Measurements from ENCODE around the gene SIPA1L2.

SIPA1L2 gene

DNA sequence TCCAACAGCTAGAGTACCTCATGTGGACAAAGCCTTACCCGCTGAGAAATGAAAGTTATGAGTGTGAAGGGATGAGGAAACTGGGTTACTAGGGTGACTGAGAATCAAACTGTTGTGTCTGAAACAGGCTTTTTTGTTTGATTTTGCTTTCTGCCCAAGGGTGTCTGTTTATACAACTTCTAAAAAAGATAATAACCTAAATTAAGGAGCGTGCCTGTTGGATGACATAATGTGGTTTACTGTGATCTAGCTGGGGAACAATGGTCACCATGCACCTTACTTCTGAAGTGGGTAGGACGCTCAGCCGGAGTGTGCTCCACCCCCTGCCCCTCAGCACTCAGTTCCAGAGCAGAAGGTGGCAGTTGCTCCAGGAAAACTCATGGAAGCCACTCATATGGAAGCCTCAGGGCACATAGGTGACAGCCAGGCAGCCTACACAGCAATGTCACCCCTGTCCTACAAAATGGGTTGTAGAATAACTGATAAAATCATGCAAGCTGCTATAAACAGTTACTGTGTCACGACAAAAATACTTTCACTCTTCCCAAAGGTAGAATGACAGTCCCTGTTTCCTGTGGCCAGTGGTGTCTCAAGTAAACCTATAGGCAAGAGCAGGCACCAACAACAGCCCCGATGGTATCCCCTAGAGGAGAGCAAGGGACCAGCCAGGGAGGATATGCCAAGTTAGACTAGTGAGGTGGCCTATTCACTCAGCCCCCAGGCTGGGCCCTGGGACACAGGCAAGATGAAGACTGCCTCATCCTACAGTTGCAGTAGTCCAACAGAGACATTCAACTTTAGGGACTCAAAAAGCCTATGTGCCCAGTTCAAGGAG is 29.3 kb downstream of the SIPA1L2 start (continued):
- TF ChIP-seq, protein P1, sequence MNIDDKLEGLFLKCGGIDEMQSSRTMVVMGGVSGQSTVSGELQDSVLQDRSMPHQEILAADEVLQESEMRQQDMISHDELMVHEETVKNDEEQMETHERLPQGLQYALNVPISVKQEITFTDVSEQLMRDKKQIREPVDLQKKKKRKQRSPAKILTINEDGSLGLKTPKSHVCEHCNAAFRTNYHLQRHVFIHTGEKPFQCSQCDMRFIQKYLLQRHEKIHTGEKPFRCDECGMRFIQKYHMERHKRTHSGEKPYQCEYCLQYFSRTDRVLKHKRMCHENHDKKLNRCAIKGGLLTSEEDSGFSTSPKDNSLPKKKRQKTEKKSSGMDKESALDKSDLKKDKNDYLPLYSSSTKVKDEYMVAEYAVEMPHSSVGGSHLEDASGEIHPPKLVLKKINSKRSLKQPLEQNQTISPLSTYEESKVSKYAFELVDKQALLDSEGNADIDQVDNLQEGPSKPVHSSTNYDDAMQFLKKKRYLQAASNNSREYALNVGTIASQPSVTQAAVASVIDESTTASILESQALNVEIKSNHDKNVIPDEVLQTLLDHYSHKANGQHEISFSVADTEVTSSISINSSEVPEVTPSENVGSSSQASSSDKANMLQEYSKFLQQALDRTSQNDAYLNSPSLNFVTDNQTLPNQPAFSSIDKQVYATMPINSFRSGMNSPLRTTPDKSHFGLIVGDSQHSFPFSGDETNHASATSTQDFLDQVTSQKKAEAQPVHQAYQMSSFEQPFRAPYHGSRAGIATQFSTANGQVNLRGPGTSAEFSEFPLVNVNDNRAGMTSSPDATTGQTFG (tag by site-specific recombination; IDR thresholded peaks at IDR 0.05; ENCODE audit: borderline replicate concordance) = no peak
- TF ChIP-seq KLF16 (tag by site-specific recombination; IDR thresholded peaks at IDR 0.05) = 0 out of 2 replicates have a peak, but pooled peaks have one; percentile 60
- no peak for TF ChIP-seq ZNF626 (tag by site-specific recombination; IDR thresholded peaks at IDR 0.05)
- TF ChIP-seq ZNF132 (tag by site-specific recombination; IDR thresholded peaks at IDR 0.05; ENCODE audit: borderline replicate concordance) = no peak
- no peak for TF ChIP-seq ZNF157 (tag by site-specific recombination; IDR thresholded peaks at IDR 0.05)
- peak; percentile 64 for TF ChIP-seq ZBTB8A (tag by site-specific recombination; IDR thresholded peaks at IDR 0.05)
- TF ChIP-seq, protein P2, sequence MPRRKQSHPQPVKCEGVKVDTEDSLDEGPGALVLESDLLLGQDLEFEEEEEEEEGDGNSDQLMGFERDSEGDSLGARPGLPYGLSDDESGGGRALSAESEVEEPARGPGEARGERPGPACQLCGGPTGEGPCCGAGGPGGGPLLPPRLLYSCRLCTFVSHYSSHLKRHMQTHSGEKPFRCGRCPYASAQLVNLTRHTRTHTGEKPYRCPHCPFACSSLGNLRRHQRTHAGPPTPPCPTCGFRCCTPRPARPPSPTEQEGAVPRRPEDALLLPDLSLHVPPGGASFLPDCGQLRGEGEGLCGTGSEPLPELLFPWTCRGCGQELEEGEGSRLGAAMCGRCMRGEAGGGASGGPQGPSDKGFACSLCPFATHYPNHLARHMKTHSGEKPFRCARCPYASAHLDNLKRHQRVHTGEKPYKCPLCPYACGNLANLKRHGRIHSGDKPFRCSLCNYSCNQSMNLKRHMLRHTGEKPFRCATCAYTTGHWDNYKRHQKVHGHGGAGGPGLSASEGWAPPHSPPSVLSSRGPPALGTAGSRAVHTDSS (tag by site-specific recombination; IDR thresholded peaks at IDR 0.05) = no peak
- TF ChIP-seq, protein P3, sequence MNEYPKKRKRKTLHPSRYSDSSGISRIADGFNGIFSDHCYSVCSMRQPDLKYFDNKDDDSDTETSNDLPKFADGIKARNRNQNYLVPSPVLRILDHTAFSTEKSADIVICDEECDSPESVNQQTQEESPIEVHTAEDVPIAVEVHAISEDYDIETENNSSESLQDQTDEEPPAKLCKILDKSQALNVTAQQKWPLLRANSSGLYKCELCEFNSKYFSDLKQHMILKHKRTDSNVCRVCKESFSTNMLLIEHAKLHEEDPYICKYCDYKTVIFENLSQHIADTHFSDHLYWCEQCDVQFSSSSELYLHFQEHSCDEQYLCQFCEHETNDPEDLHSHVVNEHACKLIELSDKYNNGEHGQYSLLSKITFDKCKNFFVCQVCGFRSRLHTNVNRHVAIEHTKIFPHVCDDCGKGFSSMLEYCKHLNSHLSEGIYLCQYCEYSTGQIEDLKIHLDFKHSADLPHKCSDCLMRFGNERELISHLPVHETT (tag by site-specific recombination; IDR thresholded peaks at IDR 0.05) = no peak; the same call in 1 of the 2 replicates
- TF ChIP-seq ZBTB21 (tag by site-specific recombination; IDR thresholded peaks at IDR 0.05) = peak; percentile 42; the same call in 1 of the 2 replicates
- TF ChIP-seq ZNF266 (tag by site-specific recombination; IDR thresholded peaks at IDR 0.05; ENCODE audit: low read depth) = no peak
- TF ChIP-seq ZNF433 (tag by site-specific recombination; IDR thresholded peaks at IDR 0.05; ENCODE audit: low read depth) = no peak
- TF ChIP-seq, protein P4, sequence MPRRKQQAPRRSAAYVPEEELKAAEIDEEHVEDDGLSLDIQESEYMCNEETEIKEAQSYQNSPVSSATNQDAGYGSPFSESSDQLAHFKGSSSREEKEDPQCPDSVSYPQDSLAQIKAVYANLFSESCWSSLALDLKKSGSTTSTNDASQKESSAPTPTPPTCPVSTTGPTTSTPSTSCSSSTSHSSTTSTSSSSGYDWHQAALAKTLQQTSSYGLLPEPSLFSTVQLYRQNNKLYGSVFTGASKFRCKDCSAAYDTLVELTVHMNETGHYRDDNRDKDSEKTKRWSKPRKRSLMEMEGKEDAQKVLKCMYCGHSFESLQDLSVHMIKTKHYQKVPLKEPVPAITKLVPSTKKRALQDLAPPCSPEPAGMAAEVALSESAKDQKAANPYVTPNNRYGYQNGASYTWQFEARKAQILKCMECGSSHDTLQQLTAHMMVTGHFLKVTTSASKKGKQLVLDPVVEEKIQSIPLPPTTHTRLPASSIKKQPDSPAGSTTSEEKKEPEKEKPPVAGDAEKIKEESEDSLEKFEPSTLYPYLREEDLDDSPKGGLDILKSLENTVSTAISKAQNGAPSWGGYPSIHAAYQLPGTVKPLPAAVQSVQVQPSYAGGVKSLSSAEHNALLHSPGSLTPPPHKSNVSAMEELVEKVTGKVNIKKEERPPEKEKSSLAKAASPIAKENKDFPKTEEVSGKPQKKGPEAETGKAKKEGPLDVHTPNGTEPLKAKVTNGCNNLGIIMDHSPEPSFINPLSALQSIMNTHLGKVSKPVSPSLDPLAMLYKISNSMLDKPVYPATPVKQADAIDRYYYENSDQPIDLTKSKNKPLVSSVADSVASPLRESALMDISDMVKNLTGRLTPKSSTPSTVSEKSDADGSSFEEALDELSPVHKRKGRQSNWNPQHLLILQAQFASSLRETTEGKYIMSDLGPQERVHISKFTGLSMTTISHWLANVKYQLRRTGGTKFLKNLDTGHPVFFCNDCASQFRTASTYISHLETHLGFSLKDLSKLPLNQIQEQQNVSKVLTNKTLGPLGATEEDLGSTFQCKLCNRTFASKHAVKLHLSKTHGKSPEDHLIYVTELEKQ (tag by site-specific recombination; IDR thresholded peaks at IDR 0.05; ENCODE audit: borderline replicate concordance) = peak; percentile 29; the same call in 1 of the 2 replicates
- peak; percentile 82 for TF ChIP-seq ZIC2 (tag by site-specific recombination; IDR thresholded peaks at IDR 0.05)
- TF ChIP-seq KLF9 (tag by site-specific recombination; IDR thresholded peaks at IDR 0.05; ENCODE audit: low read depth) = no peak
- peak; percentile 71 for TF ChIP-seq ZNF660 (tag by site-specific recombination; IDR thresholded peaks at IDR 0.05)
- TF ChIP-seq GFI1B (tag by site-specific recombination; IDR thresholded peaks at IDR 0.05) = peak; percentile 35; the same call in 1 of the 2 replicates
- no peak for TF ChIP-seq ZNF223 (tag by site-specific recombination; IDR thresholded peaks at IDR 0.05)
- TF ChIP-seq, protein P5, sequence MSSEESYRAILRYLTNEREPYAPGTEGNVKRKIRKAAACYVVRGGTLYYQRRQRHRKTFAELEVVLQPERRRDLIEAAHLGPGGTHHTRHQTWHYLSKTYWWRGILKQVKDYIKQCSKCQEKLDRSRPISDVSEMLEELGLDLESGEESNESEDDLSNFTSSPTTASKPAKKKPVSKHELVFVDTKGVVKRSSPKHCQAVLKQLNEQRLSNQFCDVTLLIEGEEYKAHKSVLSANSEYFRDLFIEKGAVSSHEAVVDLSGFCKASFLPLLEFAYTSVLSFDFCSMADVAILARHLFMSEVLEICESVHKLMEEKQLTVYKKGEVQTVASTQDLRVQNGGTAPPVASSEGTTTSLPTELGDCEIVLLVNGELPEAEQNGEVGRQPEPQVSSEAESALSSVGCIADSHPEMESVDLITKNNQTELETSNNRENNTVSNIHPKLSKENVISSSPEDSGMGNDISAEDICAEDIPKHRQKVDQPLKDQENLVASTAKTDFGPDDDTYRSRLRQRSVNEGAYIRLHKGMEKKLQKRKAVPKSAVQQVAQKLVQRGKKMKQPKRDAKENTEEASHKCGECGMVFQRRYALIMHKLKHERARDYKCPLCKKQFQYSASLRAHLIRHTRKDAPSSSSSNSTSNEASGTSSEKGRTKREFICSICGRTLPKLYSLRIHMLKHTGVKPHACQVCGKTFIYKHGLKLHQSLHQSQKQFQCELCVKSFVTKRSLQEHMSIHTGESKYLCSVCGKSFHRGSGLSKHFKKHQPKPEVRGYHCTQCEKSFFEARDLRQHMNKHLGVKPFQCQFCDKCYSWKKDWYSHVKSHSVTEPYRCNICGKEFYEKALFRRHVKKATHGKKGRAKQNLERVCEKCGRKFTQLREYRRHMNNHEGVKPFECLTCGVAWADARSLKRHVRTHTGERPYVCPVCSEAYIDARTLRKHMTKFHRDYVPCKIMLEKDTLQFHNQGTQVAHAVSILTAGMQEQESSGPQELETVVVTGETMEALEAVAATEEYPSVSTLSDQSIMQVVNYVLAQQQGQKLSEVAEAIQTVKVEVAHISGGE (tag by site-specific recombination; conservative IDR thresholded peaks at IDR 0.05; ENCODE audit: low read depth) = no peak
- TF ChIP-seq ZNF2 (tag by site-specific recombination; IDR thresholded peaks at IDR 0.05) = no peak
- no peak for TF ChIP-seq ZNF510 (tag by site-specific recombination; IDR thresholded peaks at IDR 0.05; ENCODE audit: insufficient replicate concordance)
- TF ChIP-seq, protein P6, sequence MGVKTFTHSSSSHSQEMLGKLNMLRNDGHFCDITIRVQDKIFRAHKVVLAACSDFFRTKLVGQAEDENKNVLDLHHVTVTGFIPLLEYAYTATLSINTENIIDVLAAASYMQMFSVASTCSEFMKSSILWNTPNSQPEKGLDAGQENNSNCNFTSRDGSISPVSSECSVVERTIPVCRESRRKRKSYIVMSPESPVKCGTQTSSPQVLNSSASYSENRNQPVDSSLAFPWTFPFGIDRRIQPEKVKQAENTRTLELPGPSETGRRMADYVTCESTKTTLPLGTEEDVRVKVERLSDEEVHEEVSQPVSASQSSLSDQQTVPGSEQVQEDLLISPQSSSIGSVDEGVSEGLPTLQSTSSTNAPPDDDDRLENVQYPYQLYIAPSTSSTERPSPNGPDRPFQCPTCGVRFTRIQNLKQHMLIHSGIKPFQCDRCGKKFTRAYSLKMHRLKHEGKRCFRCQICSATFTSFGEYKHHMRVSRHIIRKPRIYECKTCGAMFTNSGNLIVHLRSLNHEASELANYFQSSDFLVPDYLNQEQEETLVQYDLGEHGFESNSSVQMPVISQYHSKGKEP (tag by site-specific recombination; IDR thresholded peaks at IDR 0.05) = peak; percentile 69
- no peak for TF ChIP-seq ZNF544 (tag by site-specific recombination; IDR thresholded peaks at IDR 0.05)
- 0 out of 2 replicates have a peak, but pooled peaks have one; percentile 38 for TF ChIP-seq ZNF558 (tag by site-specific recombination; IDR thresholded peaks at IDR 0.05)
- peak; percentile 74; the same call in 1 of the 2 replicates for TF ChIP-seq KLF10 (tag by site-specific recombination; IDR thresholded peaks at IDR 0.05)
- peak; percentile 26; the same call in 1 of the 2 replicates for TF ChIP-seq ZNF121 (tag by site-specific recombination; IDR thresholded peaks at IDR 0.05)

Measured in HEK293 (cell line).